Loucy (cell line): ENCODE measurements around the gene ALK.

Source experiments
- H2AFZ ChIP-seq: fragments of 200-600 bp; sonication (generic); 2 replicates; pipeline ENCODE4 v1.6.0; 2016; ENCODE audit warnings: antibody characterized with exemption, mild to moderate bottlenecking, low read length, moderate library complexity
- H3F3A ChIP-seq: fragments of 200-600 bp; 2 replicates; pipeline ENCODE4 v1.6.0; 2016; ENCODE audit warnings: antibody characterized with exemption, low read depth, mild to moderate bottlenecking
- H3K27me3 ChIP-seq: fragments of 200-600 bp; sonication (generic); 2 replicates; pipeline ENCODE4 v1.6.1; 2014; ENCODE audit warnings: low read length, mild to moderate bottlenecking; ENCODE audit not compliant: insufficient read depth, poor library complexity, severe bottlenecking
- H3K36me3 ChIP-seq: fragments of 200-600 bp; sonication (generic); 2 replicates; pipeline ENCODE4 v1.6.1; 2016; ENCODE audit warnings: low read length; ENCODE audit not compliant: insufficient read depth
- H3K4me1 ChIP-seq: fragments of 200-600 bp; sonication (generic); 2 replicates; pipeline ENCODE4 v1.5.1; 2014; ENCODE audit warnings: low read length, mild to moderate bottlenecking; ENCODE audit not compliant: insufficient read depth, poor library complexity, severe bottlenecking
- H3K4me2 ChIP-seq: fragments of 200-600 bp; sonication (generic); 2 replicates; pipeline ENCODE4 v1.6.0; 2014; ENCODE audit warnings: antibody characterized with exemption, low read length, low read depth, mild to moderate bottlenecking; ENCODE audit not compliant: poor library complexity, severe bottlenecking
- H3K4me3 ChIP-seq: fragments of 200-600 bp; sonication (generic); 2 replicates; pipeline ENCODE4 v1.5.1; 2014; ENCODE audit warnings: low read length, mild to moderate bottlenecking, mixed read lengths; ENCODE audit not compliant: poor library complexity, severe bottlenecking
- H3K79me2 ChIP-seq: fragments of 200-600 bp; sonication (generic); 2 replicates; pipeline ENCODE4 v1.6.1; 2014; ENCODE audit warnings: low read length; ENCODE audit not compliant: insufficient read depth
- H3K9ac ChIP-seq: fragments of 200-600 bp; sonication (generic); 2 replicates; pipeline ENCODE4 v1.6.0; 2014; ENCODE audit warnings: mild to moderate bottlenecking, low read depth, low read length, moderate library complexity; ENCODE audit not compliant: poor library complexity, severe bottlenecking
- H3K9me2 ChIP-seq: fragments of 200-600 bp; sonication (generic); replicated peaks from 2 replicates; pipeline ENCODE4 v1.6.1; 2016; ENCODE audit warnings: low read depth, low read length, mixed read lengths
- H3K9me3 ChIP-seq: fragments of 200-600 bp; sonication (generic); 2 replicates; pipeline ENCODE4 v1.6.1; 2014; ENCODE audit warnings: mild to moderate bottlenecking, antibody characterized with exemption, low read length, low read depth; ENCODE audit not compliant: insufficient read depth
- H4K20me1 ChIP-seq: fragments of 200-600 bp; sonication (generic); 2 replicates; pipeline ENCODE4 v1.6.0; 2014; ENCODE audit warnings: antibody characterized with exemption, low read length, mild to moderate bottlenecking; ENCODE audit not compliant: insufficient read depth, poor library complexity, severe bottlenecking
- EZH2phosphoT487 ChIP-seq: fragments of 200-600 bp; IDR thresholded peaks from 2 replicates; pipeline ENCODE4 v1.6.1; 2018; ENCODE audit warnings: antibody characterized with exemption, mild to moderate bottlenecking, moderate library complexity, borderline replicate concordance
- TF ChIP-seq, protein P1 (sequence below): fragments of 200-600 bp; sonication (generic); conservative IDR thresholded peaks from 2 replicates; pipeline ENCODE4 v1.5.1; 2014; ENCODE audit warnings: mild to moderate bottlenecking, antibody characterized with exemption, low read length

Gene ALK

DNA sequence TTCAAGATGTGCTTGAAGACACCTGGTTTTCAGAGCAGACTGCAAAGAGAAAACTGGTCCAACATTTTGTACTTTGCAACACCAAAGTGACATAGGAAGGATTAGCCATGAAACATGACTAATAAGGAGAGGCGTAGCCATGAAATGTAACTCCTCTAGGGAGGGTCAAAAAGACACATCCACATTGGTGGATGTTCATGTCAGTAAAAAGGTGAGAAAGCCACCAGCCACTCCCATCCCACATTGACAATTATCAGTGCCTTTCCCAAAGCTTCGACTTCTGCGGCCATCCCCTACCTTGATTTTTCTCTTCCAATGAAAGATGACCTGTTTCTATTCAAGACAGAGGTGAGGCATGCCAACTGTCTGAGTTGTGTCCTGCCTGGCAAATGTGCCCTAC, 223.2 kb downstream of the ALK start:
- TF ChIP-seq, protein P1, sequence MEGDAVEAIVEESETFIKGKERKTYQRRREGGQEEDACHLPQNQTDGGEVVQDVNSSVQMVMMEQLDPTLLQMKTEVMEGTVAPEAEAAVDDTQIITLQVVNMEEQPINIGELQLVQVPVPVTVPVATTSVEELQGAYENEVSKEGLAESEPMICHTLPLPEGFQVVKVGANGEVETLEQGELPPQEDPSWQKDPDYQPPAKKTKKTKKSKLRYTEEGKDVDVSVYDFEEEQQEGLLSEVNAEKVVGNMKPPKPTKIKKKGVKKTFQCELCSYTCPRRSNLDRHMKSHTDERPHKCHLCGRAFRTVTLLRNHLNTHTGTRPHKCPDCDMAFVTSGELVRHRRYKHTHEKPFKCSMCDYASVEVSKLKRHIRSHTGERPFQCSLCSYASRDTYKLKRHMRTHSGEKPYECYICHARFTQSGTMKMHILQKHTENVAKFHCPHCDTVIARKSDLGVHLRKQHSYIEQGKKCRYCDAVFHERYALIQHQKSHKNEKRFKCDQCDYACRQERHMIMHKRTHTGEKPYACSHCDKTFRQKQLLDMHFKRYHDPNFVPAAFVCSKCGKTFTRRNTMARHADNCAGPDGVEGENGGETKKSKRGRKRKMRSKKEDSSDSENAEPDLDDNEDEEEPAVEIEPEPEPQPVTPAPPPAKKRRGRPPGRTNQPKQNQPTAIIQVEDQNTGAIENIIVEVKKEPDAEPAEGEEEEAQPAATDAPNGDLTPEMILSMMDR, result no peak
- TF ChIP-seq EZH2phosphoT487, result no peak
- H3K9ac ChIP-seq, result no peak overlapping the region
- no peaks in the 10 kb centered on the region for H3K27me3 ChIP-seq
- H3K9me3 ChIP-seq, result peaks cover 9% of the 10 kb centered on the region; the same call in 1 of the 2 replicates
- H3K4me3 ChIP-seq, result no peak overlapping the region
- H3K36me3 ChIP-seq, result no peaks in the 10 kb centered on the region
- peaks cover 14% of the 10 kb centered on the region for H3F3A ChIP-seq
- no peaks in the 10 kb centered on the region for H3K79me2 ChIP-seq
- no peak overlapping the region for H2AFZ ChIP-seq
- no peak overlapping the region for H3K4me2 ChIP-seq
- peaks cover 79% of the 10 kb centered on the region for H3K4me1 ChIP-seq
- no peaks in the 10 kb centered on the region for H4K20me1 ChIP-seq
- H3K9me2 ChIP-seq, result no peaks in the 10 kb centered on the region

DNA sequence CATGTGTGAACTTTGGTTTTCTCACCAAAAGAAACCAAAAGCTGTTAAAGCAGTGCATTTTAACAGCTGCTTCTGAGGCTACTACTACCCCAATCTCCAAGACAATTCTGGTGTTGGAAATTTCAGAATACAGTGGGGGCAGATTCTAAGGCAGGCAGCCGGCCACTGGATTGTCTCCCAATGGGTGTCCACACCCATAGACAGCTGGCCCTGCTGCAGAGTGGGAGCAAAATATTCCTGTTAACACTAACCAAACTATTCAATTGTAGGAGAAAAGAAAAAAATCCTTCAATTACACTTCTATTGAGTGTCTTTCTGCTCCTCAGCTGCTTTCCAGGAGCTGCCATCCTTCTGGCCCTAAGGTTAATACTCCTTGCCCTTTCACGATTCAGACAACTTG, 223.7 kb downstream of the ALK start:
- H3K27me3 ChIP-seq, result no peaks in the 10 kb centered on the region
- TF ChIP-seq, protein P1, result no peak
- no peak for TF ChIP-seq EZH2phosphoT487
- peak overlapping the region; percentile 5 for H3K4me2 ChIP-seq
- no peaks in the 10 kb centered on the region for H3K36me3 ChIP-seq
- no peaks in the 10 kb centered on the region for H3K79me2 ChIP-seq
- no peaks in the 10 kb centered on the region for H3K9me2 ChIP-seq
- H3K9me3 ChIP-seq, result peaks cover 13% of the 10 kb centered on the region; the same call in 1 of the 2 replicates
- H3K9ac ChIP-seq, result no peak overlapping the region
- H3F3A ChIP-seq, result peaks cover 14% of the 10 kb centered on the region
- no peak overlapping the region for H3K4me3 ChIP-seq
- H2AFZ ChIP-seq, result no peak overlapping the region
- peaks cover 77% of the 10 kb centered on the region for H3K4me1 ChIP-seq
- H4K20me1 ChIP-seq, result no peaks in the 10 kb centered on the region

DNA sequence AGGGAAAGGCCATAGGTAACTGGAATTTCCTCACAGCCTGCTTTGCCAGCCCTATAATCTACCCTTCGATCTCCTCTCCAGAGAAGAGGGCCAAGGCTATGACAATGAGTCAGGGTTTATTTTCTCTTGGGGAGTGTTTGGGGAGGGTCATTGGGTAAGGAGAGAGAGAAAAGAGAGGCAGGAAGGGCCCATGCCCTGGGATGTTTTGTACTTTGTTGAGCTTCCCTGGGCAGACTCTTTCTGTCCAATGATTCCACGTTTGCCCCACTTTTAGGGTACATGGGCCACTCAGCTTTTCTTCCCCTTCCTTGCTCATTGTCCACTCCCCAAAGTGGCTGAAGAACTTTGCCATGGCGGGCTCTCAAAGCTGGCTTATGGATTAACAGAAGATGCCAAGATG, 224.2 kb downstream of the ALK start:
- TF ChIP-seq EZH2phosphoT487, result no peak
- TF ChIP-seq, protein P1, result no peak
- no peak overlapping the region for H3K9ac ChIP-seq
- H3F3A ChIP-seq, result peaks cover 10% of the 10 kb centered on the region
- no peaks in the 10 kb centered on the region for H3K79me2 ChIP-seq
- no peak overlapping the region for H3K4me3 ChIP-seq
- no peaks in the 10 kb centered on the region for H3K9me2 ChIP-seq
- no peaks in the 10 kb centered on the region for H4K20me1 ChIP-seq
- H2AFZ ChIP-seq, result no peak overlapping the region
- H3K9me3 ChIP-seq, result peaks cover 18% of the 10 kb centered on the region; the same call in 1 of the 2 replicates
- peaks cover 72% of the 10 kb centered on the region for H3K4me1 ChIP-seq
- H3K27me3 ChIP-seq, result no peaks in the 10 kb centered on the region
- no peaks in the 10 kb centered on the region for H3K36me3 ChIP-seq
- H3K4me2 ChIP-seq, result peak overlapping the region; percentile 5
